ENCODE data around the gene UCP1.
"Not testable (repeated sequence)": the region's sequence is repeated elsewhere in the genome, so short reads cannot be mapped to it uniquely, and the experiment has no call there.

UCP1 gene

GRCh38 chr4:140529434-140529833, 39.3 kb downstream of the UCP1 start:
- no peak for DNase-seq

DNA sequence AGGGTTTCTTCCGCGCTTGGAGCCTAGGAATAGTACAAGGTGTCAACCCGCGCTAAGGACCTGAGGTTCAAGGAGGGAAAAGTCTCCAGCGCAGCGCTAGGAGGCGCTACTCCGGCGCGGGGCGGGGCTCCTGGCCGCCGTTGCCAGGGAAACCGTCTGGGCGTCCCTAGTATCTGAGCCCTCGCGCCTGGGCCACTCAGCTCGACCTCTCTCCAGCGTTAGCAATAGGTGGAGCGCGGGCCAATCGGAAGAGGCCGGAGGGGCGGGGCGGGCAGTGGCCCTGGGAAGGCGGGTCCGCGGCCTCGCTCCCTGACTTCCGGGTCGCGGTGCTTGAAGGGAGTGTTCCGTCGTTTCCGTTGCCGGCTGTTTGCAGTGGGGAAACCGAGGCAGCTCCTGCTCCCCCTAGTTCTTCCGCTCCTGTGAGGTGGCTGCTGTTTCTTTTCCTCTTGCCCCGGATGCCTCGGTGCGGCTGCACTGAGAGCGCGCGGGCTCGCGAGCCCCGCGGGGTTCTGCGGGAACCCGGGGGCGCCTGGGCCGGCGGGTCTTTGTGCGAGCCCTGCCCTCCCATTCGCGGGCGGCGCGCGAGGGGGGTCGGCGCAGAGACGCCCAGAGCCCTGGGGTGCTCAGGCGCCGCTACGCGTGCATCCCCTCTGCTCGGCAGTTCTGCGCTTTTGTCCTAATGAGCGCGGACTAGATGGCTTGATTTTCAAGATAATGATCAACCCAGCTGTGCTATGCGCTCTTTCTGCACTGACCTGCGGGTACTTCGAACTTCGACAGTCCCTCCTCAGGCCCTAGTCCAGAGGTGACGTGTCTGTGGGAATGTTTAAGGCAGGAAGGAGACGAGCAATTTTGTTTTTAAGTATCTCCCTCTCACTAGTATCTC, 44.7 kb downstream of the UCP1 start, which contains the start of gene ELMOD2:
Gene ELMOD2 (plus strand): TSS at position 312 of the 886 bp plus-strand sequence. CDS start 1,261 bp downstream, outside the sequence.
- DNase-seq, result peak; percentile 93

GRCh38 chr4:140523370-140523856, 45.3 kb downstream of the UCP1 start:
- no peak for DNase-seq

DNA sequence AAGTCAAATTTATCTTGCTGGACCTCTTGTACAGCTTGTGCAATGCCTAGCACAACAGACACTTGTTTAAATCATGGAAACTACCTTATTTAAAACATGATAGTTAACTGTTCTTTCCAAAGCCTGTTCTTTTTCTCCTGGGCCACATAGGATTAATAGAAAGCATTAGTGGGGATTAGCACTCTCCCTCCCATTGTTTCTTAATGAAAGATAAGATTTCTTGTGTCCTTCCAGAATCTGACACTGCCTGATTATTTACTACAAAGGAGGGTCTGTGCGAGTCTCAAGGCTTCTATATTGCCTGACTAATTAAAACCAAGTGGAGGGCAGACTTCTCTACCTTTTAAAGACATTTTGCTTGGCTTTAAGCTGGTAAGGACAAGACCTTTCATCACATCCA, 53.3 kb downstream of the UCP1 start:
- no peak for DNase-seq

DNA sequence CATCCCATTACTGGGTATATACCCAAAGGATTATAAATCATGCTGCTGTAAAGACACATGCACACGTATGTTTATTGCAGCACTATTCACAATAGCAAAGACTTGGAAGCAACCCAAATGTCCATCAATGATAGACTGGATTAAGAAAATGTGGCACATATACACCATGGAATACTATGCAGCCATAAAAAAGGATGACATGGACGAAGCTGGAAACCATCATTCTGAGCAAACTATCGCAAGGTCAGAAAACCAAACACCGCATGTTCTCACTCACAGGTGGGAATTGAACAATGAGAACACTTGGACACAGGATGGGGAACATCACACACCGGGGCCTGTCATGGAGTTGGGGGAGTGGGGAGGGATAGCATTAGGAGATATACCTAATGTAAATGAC, 55.0 kb downstream of the UCP1 start:
- not testable (repeated sequence) for DNase-seq
